NCI-H524 (cell line): ENCODE data around the gene GPR55.

Experiments used
- DNase-seq, 2 experiments: peaks; one replicate each; lab custom pipeline; 2025; lab: John Stamatoyannopoulos, UW

The GPR55 gene

DNA sequence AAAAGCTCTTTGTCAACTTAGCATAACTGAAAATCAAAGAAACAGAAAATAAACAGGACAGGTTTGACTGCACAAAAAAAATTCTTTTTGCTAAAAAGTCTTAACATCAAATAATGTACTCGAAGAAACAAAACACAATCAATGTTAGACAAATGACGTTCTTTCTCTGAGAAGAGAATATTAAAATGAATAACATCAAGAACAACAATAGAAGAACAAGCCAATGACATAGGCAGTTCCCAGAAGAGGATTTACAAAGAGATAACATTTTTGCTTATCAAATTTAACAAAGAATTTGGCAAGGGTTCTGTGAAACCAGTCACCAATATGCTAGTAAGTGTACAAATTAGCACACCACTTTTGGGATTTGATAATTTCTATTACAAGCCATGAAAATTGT is 5.8 kb downstream of the GPR55 start:
- no peak for DNase-seq

DNA sequence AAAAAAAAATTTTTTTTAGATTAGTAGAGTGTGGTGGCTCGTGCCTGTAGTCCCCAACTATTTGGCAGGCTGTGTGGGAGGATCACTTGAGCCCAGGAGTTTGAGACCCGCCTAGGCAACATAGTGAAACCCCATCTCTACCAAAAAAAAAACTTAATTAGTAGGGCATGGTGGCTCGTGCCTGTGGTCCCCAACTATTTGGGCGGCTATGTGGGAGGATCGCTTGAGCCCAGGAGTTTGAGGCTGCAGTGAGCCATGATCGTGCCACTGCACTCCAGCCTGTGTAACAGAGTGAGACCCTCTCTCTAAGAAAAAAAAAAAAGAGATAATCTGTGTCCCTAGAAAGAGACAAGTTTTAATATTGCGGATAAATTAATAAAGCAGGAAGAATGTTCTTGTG is 8.8 kb downstream of the GPR55 start:
- no peak for DNase-seq

DNA sequence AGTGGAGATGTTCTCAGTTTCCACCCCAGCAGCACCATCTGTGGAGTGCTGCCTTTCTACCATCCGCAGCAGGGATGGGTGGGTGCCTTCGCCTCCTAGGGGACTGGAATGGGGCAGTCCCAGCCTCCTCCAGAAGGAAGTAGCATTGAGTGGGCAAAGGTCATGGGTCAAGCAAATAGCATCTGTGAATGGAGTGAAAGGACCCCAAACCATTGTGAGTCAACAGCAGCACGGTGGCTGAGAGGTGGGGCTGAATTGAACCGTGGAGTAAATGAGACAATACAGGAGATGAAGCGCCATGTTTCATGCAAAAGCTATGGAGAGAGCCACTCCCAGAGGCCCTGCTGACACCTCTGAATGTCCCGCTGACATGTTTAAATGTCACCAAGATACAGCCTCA is 9.7 kb downstream of the GPR55 start:
- no peak for DNase-seq

DNA sequence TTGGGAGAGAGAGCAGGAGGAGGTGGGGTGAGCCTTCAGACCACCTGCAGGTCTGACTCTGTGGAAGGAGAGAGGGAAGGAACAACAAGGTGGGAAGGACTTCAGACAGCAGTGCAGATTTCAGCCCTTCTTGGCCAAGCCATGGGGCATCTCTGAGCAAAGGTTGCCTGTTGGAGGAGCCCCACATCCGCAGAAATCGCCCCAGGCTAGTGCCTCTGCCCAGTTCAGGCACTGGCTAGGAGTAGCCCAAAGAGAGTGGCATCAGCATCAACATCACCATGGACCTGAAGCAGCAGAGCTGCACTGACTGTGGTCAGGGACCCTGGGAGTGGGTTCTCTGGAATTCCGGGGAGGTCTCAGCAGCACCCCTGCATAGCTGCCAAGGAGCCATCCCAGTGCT is 10.2 kb downstream of the GPR55 start:
- DNase-seq: no peak

DNA sequence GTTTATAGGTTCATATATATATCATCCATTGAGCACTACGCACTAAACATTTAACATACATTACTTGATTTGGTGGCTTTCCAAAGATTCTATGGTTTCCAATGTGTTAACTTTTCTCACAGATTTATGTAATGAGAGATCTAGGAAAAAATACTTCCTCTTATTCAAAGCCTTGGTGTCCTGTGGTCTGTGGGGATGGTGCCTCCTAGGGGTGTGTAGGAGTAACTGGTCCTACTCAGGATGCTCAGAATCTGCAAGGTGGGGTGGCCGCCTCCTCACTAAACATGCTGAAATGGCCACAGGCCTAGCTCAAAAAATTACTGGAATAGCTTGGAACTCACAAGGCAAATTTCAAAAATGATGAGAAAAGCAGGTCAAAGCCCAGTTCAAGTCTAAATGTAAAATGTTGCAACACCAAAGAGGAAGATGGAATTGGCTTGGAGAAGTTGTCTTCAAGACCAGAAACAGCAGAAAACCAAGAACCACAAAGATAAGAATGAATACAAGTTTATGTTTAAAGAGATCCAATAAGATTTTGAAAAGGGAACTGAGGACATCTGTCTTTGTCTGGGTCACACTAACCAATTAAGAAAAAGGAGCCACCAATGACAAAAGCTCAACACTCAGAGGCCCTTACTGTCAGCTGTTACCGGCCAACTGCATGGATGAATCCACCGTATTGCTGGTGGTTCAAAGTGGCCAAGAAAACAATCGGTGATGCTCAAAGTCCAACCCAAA is 11.5 kb downstream of the GPR55 start:
- peak in 1 of 2 experiments; percentile 26 for DNase-seq

DNA sequence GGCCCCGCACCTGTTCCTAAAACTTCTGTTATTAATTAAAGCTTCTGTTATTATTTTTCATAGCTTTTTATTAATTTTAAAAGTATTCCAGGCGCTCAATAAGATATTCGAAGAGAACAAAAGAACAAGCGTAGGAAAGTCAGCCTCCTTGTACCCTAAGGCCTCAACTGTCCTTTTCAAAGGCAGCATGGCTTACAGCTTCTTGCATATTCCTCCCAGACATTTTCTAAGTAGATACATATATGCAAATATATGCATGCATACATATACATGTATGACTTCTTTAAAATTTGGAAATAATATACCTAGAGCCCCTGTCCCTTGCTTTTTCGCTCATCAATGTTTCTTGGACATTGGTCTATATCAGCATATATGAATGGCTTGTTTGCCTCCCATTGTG is 12.3 kb downstream of the GPR55 start:
- no peak for DNase-seq

DNA sequence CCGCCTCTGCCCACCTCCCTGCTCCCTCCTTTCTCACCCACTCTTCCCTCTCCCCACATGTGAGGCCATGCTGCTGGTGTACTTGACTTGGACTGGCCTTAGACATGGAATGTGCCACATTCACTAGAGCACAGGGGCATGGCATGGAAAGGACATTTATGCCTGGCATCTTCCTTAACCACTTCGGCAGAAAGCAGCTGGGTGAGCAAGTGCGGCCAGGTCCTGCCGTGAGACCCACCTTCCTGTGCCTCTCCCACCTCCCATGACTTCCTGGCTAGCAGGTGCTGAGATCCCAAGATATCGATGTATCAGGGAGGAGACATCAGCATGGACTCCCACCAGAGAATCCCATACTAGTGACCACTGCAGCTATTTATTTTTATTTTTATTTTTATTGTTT is 13.0 kb downstream of the GPR55 start:
- no peak for DNase-seq

DNA sequence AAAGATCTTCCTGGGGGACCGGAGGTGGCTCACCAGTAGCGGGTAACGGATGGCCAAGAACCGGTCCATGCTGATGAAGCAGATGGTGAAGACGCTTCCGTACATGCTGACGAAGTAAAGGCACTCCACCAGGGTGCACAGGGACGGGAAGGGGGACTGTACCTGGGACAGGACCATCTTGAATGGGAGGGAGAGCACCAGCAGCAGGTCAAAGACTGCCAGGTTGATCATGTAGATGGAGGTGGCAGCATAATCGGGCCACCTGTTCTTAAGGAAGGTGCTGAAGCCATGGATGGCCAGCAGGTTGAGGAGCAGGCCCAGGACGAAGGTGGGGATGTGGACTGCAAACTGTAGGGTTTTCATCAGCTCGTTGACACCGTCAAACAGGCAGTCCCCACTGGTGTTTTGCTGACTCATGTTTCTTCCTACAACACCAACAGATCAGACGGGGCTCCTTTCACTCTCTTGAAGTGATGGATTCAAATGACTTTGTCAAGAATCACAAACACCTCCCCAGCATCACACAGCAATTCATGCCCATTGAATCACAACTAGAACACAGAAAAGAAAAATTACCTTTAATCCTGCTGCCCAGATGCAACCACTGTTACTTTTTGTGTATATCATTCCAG is 14.4 kb downstream of the GPR55 start:
- no peak for DNase-seq

DNA sequence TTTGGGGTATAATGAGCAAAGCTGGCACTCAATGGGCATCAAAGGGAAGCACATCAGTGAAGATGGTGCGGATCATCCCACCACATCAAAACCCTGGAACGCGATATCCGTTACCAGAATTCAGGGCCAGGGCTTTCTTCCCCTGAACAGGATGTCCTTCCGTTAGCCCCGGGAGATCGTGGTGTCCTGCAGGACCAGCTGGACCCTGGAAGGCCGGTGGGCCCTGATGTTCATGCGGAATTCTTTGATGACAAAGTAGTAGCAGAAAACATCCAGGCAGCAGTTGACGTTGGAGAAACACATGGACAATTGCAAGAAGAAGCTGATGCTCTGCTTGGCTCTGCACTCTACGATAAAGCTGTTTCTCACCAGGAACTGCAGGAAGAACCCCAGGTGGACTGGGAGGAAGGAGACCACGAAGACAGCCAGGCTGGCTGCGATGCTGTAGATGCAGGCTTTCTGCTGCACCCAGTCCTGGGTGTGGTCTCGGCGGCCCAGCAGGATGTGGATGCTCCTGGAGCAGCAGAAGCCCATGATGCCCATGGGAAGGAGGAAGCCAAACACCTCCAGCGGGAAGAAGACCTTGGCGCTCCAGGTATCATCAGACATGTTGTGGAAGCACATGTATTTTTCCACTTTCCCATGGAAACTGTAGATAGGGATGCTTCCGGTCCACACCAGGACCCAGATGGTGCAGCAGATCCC is 15.0 kb downstream of the GPR55 start:
- DNase-seq: no peak

DNA sequence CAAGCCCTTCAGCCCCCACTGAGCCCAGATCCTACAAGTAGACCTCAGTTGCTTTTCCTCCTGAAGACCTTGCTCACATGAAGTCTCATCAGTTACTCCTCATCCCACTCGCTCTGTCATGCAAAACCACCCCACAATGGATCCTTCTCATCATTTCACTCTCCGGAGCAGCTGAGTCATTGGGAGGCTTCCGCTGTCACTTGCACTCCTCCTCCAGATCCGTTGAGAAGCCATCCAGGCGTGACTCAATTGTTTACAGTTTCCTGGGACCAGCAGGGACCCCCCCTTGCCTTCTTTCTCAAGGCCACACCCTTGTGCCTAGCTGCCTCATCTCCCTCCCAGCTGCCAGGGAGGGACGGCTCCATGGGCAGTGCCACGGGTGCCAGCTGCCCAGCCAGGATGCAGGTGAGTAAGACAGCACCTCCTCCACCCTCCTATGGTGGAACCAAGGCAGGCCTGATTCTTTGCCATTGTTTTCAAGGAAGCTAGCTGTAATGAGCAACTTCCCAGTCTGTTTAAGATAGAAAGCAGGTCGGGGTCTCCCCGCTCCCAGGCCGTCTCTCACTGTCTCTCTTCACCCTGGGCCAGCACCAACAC is 16.3 kb downstream of the GPR55 start:
- DNase-seq: no peak

DNA sequence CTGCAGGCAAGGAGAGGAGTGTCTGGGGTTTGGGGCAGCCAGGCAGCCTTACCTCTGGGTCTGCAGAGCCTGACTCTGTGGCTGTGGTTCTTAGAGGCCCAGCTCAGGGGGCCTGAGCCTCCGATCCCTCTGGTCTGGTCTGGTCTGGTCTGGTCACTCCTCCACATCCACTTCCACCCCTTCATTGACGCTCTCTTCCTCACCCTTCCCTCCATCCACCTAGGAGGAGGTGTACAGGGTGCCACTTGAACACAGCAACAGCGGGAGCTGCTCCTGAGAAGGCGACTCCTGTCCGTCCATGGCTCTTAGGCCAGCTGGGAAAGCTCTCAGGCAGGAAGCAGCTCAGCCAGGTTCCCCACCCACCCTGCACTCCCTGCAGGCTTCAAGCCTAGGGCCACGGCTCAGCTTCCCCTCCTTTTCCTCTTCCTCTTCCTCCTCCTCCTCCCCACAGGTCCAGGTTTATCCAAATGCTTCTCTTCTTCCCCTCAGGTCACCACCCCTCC is 16.9 kb downstream of the GPR55 start:
- no peak for DNase-seq

DNA sequence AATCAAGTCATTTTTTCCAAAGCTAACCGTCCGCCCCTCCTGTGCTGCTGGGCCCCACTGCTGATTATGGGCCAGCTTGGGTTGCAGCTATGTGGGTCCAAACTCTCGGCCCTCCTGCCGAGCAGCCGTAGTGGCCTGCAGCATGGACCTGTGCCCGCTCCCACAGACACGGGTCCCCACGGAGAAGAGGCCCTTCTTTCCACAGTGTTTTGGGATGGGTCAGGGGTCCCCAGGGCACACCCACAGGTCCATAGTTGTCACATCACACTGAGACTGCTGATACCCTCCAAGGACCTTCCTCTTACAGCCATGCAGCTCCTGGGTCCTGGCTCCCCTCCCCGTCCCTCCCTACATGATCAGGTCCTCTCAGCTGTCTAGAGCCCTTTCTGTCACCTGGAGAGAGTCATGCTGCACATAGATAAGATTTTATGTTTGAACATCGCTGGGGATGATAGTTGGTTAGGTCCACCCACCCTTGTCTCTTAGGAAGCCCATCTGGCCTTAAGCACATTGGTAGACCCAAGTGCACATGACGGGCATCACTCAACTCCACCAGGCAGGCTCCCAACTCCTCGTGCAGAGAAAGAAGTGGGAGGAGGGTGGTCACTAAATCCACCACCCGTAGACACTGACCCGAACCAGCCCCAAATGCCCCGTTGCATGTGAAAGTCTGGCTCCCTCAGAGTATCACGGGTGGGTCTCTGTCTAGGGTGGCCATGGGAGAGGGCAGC is 17.5 kb downstream of the GPR55 start:
- no peak for DNase-seq

DNA sequence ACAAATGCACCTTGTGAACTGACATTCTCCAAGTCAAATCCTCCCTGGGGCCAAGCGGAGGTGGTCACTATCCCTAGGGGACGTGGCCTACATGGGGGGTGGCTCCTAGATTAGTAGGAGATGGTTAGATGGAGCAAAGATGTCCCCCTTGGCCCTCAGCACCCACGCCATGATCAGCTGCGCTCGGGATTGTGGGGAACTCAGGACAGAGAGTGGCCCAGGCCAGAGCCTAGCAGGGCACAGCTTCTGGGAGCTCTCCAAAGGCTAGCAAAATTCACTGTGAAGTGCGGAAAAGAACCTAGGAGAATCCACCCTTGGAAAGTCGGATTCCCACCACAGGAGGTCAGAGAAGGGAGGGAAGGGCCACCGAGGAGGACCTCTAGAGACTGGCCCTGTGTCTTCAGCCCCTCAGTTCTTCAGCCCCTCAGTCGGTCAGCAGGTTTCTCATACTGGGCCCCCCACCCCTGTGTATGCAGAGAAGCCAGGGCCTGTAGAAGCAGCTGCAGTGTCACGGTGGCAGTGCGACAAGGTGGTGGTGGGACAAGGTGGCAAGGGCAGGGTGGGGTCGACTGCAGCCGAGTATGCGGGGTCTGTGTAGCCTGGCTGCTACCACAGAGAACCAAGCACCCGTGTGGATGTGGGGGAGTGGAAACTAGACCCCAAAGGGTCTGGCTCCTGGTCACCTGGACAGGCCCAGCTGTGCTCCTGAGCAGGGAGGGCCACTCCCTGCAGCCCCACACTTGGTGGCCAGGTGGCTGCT is 18.4 kb downstream of the GPR55 start:
- DNase-seq: no peak

DNA sequence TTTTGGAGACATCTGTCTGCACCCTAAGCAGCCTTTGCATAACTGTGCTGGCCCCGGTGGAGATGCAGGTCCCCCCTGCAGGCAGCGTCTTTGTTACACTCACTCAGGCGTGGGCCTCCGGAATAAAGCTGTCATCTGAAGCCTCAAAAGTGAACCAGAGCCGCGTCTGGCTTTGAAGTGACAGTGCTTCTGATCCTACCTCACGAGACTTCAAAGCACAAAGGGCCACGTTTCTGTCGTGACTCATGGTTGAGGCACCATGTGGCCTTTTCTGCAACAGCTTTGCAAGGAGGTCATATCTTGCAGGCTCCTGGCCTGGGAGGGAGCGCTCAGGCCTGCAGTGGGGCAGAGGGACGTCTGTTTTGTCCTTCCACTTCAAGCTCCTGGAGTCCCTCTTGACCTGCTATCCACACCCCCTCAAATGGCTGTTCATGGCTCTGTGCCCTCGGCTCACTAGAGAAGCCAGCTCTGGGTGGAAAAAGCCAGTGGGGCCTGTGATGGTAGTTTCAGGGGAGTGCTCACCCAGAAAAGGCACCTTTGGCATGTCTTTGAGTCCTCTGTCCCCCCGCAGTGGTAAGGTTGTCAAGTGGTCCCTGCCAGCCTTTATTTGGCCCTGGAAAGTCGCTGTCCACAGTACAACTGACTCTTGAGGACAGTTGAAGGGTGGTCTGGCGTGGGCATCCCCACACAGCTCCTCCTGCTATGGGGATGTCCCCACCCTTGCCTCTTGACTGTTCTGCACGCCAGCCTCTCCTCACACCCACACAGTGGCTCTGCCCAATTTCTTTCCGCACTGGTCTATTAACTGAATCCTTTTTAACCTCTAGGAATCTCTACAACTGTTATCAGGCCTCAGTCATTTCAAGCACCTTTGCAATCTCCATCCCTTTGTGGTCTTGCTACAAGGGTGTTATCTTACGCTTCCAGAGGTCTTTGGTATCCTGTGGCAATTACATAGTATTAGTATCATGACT is 19.3 kb downstream of the GPR55 start:
- DNase-seq: no peak

DNA sequence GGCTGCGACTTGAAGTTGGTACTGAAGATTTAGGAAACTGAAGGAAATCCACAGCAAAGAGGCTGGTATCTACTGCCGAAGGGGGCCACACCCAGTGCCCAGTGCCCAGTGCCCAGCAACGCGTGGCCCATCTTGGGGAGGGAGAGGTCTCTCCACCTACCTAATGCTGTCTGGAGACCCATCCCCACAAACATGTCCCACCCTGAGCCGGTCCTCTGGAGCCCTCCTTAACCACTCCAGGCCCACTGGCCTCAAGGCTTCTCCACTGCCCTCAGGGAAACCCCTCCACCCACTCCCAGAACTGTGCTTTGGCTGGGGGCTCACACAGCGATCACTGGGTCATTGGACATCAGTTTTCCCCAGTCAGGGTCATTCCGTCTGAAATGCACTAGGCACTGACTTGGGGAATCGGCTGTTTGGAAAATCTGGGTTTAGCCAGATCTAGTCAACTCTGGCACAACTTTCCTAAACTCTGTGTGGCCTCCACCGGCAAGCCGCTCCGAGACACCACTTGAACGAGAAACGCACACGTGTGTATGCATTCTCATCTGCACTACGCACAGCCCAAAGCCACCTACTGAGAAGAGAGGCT is 20.1 kb downstream of the GPR55 start:
- DNase-seq: no peak

DNA sequence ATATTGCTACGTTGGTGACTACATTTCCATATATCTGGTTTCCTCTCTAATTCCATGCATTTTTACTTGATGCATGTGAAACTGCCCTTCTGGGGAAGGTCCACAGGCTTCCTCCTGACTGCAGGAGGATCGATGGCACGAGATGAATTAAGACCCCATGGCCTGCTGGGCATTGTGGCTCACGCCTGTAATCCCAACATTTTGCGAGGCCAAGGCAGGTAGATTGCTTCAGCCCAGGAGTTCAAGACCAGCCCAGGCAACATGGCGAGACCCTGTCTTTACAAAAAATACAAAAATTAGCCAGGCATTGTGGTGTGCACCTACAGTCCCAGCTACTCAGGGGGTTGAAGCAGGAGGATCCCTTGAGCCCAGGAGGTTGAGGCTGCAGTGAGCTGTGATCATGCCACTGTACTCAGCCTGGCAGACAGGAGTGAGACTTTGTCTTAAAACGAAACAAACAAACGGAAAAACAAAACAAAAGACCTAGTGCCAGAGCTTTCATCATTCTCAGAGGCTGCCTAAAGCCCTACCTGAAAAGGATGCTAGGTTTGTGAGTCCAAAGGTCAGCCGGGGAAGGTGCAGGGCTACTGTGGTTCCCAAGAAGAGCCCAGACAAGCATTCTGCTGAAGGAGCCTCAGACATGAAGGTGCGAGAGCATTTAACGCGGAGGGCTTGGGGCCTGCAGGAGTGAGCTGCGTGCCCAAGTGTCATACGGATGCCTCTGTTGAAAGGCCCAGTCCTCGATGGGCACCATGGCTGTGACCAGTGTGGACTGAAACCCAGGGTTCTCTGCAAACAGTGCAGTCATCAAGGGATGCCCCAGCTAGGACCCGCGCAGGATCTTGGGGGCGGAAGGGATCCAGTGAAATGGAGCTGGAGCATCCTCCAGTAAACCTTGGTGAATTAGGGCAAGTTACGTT is 21.6 kb downstream of the GPR55 start:
- DNase-seq: no peak

DNA sequence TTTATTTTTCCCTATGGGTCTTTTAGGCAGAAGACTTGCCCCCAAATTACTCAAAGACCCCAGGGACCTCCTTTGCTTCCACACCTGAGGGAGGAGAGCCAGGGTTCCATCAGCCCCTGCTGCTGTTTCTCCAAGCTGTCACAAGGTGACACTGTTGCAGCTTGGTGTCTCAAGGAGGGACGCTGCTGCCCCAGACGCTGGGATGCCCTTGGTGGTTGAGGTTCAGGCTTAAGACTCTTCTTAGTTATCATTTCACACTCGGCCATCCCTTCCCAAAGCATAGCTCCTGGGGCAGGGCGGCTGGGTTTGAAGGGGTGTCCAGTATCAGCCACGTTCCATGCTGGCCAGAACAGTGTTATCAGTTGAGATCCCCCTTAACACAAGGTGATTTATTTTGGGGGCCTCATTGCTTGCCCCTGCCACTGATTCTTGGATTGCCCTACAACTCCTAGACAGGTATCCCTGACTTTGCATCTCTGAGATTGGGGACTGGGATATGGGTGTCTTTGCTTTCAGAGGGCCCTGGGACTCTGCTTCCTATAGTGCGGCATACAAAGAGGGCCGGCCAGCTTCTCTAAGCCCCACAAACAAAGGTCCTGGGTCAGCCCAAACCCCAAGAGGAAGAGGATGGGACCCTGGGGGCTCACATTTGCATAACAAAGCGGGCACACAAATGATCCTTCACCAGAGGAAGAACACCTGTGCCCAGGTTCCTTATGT is 22.7 kb downstream of the GPR55 start:
- peak; percentile 38 to 61 for DNase-seq

DNA sequence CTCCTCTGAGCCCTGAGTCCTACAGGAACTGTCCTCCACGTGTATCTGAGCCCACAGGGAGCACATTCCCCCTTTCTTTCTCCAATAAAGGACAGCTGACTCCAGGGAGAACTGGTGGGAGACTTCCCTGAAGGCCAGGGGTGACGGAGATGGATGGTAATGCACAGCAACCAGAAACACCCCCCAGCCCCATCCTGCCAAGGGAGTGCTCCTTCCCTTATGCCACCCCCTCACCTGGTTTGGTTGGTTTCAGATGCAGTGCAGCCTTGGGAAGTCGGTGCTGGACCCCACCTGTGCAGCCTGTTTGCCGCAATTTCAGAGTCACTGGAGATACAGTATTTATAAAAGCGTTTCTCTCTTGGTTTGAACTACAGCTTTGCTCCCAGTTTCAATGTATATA is 24.0 kb downstream of the GPR55 start:
- DNase-seq: no peak
